ENCODE data around the gene TRPV4. TPM values are rescaled to one million over a fixed set of nuclear protein-coding genes. Genes with fewer than 3 reads are reported as not detected.
"Not testable (repeated sequence)": the region's sequence is repeated elsewhere in the genome, so short reads cannot be mapped to it uniquely, and the experiment has no call there.

The TRPV4 gene
- total RNA-seq, 4 donors from 2014 or later, result 6.6 to 10.9 (median 8.1) TPM

- no peak for TF ChIP-seq POLR2A (IDR thresholded peaks at IDR 0.05)
- TF ChIP-seq CTCF (IDR thresholded peaks at IDR 0.05), result no peak
- DNase-seq (ENCODE audit: low spot score in 2 of 2), result no peak
- WGBS, 2 donors, result 63 to 70% methylated on average over 9 of the region's 9 CpGs
- intact Hi-C loops (cut with DNase I; ENCODE audit: low total_unique reads), result no loop called here
- H3K4me3 ChIP-seq (ENCODE audit: low read depth, poor library complexity, severe bottlenecking), result no peak overlapping the region
Measured at GRCh38 chr12:109863847-109864712, 30.9 kb upstream of the TRPV4 start.

GRCh38 chr12:109862491-109862890 lies 29.3 kb upstream of the TRPV4 start:
- 89 to 93% methylated on average over 9 of the region's 9 CpGs for WGBS, 2 donors
- DNase-seq (ENCODE audit: low spot score in 2 of 2); intact Hi-C loops (cut with DNase I; ENCODE audit: low total_unique reads): not testable (repeated sequence)

GRCh38 chr12:109861689-109862314 lies 28.6 kb upstream of the TRPV4 start:
- no peak for DNase-seq (ENCODE audit: low spot score in 2 of 2)
- intact Hi-C loops (cut with DNase I; ENCODE audit: low total_unique reads), result no loop called here
- no peak overlapping the region for H3K4me3 ChIP-seq (ENCODE audit: low read depth, poor library complexity, severe bottlenecking)
- TF ChIP-seq POLR2A (IDR thresholded peaks at IDR 0.05), result no peak
- TF ChIP-seq CTCF (IDR thresholded peaks at IDR 0.05), result no peak
- WGBS, 2 donors, result 79 to 82% methylated on average over 17 of the region's 17 CpGs

More at GRCh38 chr12:109862491-109862890, 29.3 kb upstream of the TRPV4 start:
- H3K4me3 ChIP-seq (ENCODE audit: low read depth, poor library complexity, severe bottlenecking), result not testable (repeated sequence)

- no peak overlapping the region for H3K4me3 ChIP-seq (ENCODE audit: low read depth, poor library complexity, severe bottlenecking)
- no peak for DNase-seq (ENCODE audit: low spot score in 2 of 2)
- TF ChIP-seq POLR2A (IDR thresholded peaks at IDR 0.05), result no peak
- WGBS, 2 donors, result 92 to 95% methylated on average over 5 of the region's 5 CpGs
- intact Hi-C loops (cut with DNase I; ENCODE audit: low total_unique reads), result no loop called here
Measured at GRCh38 chr12:109860977-109861376, 27.8 kb upstream of the TRPV4 start.

GRCh38 chr12:109858764-109859163 lies 25.6 kb upstream of the TRPV4 start:
- no peak overlapping the region for H3K4me3 ChIP-seq (ENCODE audit: low read depth, poor library complexity, severe bottlenecking)
- 88 to 90% methylated on average over 5 of the region's 5 CpGs for WGBS, 2 donors
- DNase-seq (ENCODE audit: low spot score in 2 of 2), result no peak
- intact Hi-C loops (cut with DNase I; ENCODE audit: low total_unique reads), result loop anchor here (10.0 kb wide), 1 partner anchor 56 kb away; no protein-coding TSS in a partner anchor
- TF ChIP-seq CTCF (IDR thresholded peaks at IDR 0.05) (no peak), POLR2A (IDR thresholded peaks at IDR 0.05) (no peak)

- 96 to 98% methylated on average over 6 of the region's 6 CpGs for WGBS, 2 donors
- TF ChIP-seq CTCF (IDR thresholded peaks at IDR 0.05) (no peak), POLR2A (IDR thresholded peaks at IDR 0.05) (no peak)
- DNase-seq (ENCODE audit: low spot score in 2 of 2), result no peak
- no peak overlapping the region for H3K4me3 ChIP-seq (ENCODE audit: low read depth, poor library complexity, severe bottlenecking)
- intact Hi-C loops (cut with DNase I; ENCODE audit: low total_unique reads), result loop anchor here (10.0 kb wide), 1 partner anchor 57 kb away; no protein-coding TSS in a partner anchor
Measured at GRCh38 chr12:109857715-109858114, 24.5 kb upstream of the TRPV4 start.

Data from lower leg skin (tissue), 4 donors.